Neural progenitor cell (in vitro differentiated cells): ENCODE data around the gene HES2. TPM values are rescaled to one million over a fixed set of nuclear protein-coding genes. Genes with fewer than 3 reads are reported as not detected.
A peak's percentile ranks its signal among the peaks of the same experiment; 100 is the strongest.

Experiments used
- DNase-seq: peaks from one replicate; pipeline ENCODE4 v3.0.0-alpha.2; 2016; ENCODE audit warnings: low spot score
- H2AFZ ChIP-seq: fragments of 200-600 bp; sonication (generic); replicated peaks from 2 replicates; pipeline ENCODE4 v1.6.1; 2016; ENCODE audit warnings: antibody characterized with exemption
- H3F3A ChIP-seq: fragments of 200-600 bp; sonication (generic); 2 replicates; pipeline ENCODE4 v1.6.1; 2016; ENCODE audit warnings: antibody characterized with exemption, low read depth
- H3K27ac ChIP-seq: fragments of 200-600 bp; sonication (generic); 2 replicates; pipeline ENCODE4 v1.5.1; 2016; ENCODE audit warnings: mild to moderate bottlenecking
- H3K27me3 ChIP-seq: fragments of 200-600 bp; sonication (generic); 2 replicates; pipeline ENCODE4 v1.6.1; 2016; ENCODE audit warnings: mild to moderate bottlenecking, moderate library complexity
- H3K36me3 ChIP-seq: fragments of 200-600 bp; sonication (generic); 2 replicates; pipeline ENCODE4 v1.5.1; 2016
- H3K4me1 ChIP-seq: fragments of 200-600 bp; sonication (generic); 2 replicates; pipeline ENCODE4 v1.6.1; 2016; ENCODE audit warnings: mixed run types
- H3K4me2 ChIP-seq: fragments of 200-600 bp; sonication (generic); 2 replicates; pipeline ENCODE4 v1.6.1; 2016
- H3K4me3 ChIP-seq: fragments of 200-600 bp; sonication (generic); 2 replicates; pipeline ENCODE4 v1.5.1; 2016
- H3K79me2 ChIP-seq: fragments of 200-600 bp; sonication (generic); 2 replicates; pipeline ENCODE4 v1.6.1; 2016; ENCODE audit warnings: low read depth
- H3K9ac ChIP-seq: fragments of 200-600 bp; sonication (generic); 2 replicates; pipeline ENCODE4 v1.6.1; 2016
- H3K9me3 ChIP-seq: fragments of 200-600 bp; sonication (generic); 2 replicates; pipeline ENCODE4 v1.5.1; 2016; ENCODE audit warnings: low read depth
- H4K20me1 ChIP-seq: fragments of 200-600 bp; sonication (generic); 2 replicates; pipeline ENCODE4 v1.6.1; 2016; ENCODE audit warnings: low read depth
- H3K27ac Mint-ChIP-seq: 3 replicates; pipeline ENCODE4 v1.8.0; 2021; ENCODE audit warnings: mixed read lengths
- H3K27me3 Mint-ChIP-seq: 2 replicates; pipeline ENCODE4 v1.8.0; 2022; ENCODE audit warnings: low read depth, mild to moderate bottlenecking, inconsistent platforms, moderate library complexity, mixed read lengths; ENCODE audit not compliant: insufficient read depth
- H3K36me3 Mint-ChIP-seq: 3 replicates; pipeline ENCODE4 v1.8.0; 2021; ENCODE audit warnings: mixed read lengths
- H3K4me1 Mint-ChIP-seq: 3 replicates; pipeline ENCODE4 v1.8.0; 2021; ENCODE audit warnings: mixed read lengths
- H3K4me3 Mint-ChIP-seq: 3 replicates; pipeline ENCODE4 v1.8.0; 2021; ENCODE audit warnings: mild to moderate bottlenecking, moderate library complexity, mixed read lengths
- H3K9me3 Mint-ChIP-seq: 3 replicates; pipeline ENCODE4 v1.8.0; 2020; ENCODE audit warnings: mixed read lengths
- EZH2 ChIP-seq: fragments of 200-600 bp; sonication (generic); IDR thresholded peaks from 2 replicates; pipeline ENCODE4 v1.6.1; 2017; ENCODE audit warnings: antibody characterized with exemption, mild to moderate bottlenecking, moderate library complexity
- EZH2phosphoT487 ChIP-seq: fragments of 200-600 bp; sonication (generic); IDR thresholded peaks from 2 replicates; pipeline ENCODE4 v1.6.1; 2017; ENCODE audit warnings: antibody characterized with exemption
- total RNA-seq: library from RNA; depleted of rRNA; stranded (reverse); fragments of >200 nt; gene quantifications from 2 replicates; pipeline ENCODE4 v1.2.3, GENCODE V29; 2015; ENCODE audit warnings: low replicate concordance
- TF ChIP-seq, protein P1 (sequence below): fragments of 200-600 bp; sonication (generic); IDR thresholded peaks from 2 replicates; pipeline ENCODE4 v1.5.1; 2017; ENCODE audit warnings: antibody characterized with exemption, mild to moderate bottlenecking

Gene HES2
- total RNA-seq, 1 donor from 2014 or later = 0.04 TPM

- Histone ChIP-seq H3K4me1 (no peaks in the 10 kb centered on the region), H3K4me3 (no peak overlapping the region), H3F3A (peaks cover 6% of the 10 kb centered on the region), H3K9ac (no peak overlapping the region), H3K36me3 (no peaks in the 10 kb centered on the region), H3K79me2 (no peaks in the 10 kb centered on the region), H3K27ac (no peak overlapping the region), H3K27me3 (peaks cover 25% of the 10 kb centered on the region), H4K20me1 (no peaks in the 10 kb centered on the region), H2AFZ (no peak overlapping the region), H3K4me2 (no peak overlapping the region), H3K9me3 (no peaks in the 10 kb centered on the region)
- H3K27me3 Mint-ChIP-seq = peaks cover 15% of the 10 kb centered on the region
- H3K36me3 Mint-ChIP-seq = no peaks in the 10 kb centered on the region
- no peak overlapping the region for H3K27ac Mint-ChIP-seq
- no peaks in the 10 kb centered on the region for H3K9me3 Mint-ChIP-seq
- no peak for TF ChIP-seq EZH2
- TF ChIP-seq EZH2phosphoT487 = no peak
- TF ChIP-seq, protein P1, sequence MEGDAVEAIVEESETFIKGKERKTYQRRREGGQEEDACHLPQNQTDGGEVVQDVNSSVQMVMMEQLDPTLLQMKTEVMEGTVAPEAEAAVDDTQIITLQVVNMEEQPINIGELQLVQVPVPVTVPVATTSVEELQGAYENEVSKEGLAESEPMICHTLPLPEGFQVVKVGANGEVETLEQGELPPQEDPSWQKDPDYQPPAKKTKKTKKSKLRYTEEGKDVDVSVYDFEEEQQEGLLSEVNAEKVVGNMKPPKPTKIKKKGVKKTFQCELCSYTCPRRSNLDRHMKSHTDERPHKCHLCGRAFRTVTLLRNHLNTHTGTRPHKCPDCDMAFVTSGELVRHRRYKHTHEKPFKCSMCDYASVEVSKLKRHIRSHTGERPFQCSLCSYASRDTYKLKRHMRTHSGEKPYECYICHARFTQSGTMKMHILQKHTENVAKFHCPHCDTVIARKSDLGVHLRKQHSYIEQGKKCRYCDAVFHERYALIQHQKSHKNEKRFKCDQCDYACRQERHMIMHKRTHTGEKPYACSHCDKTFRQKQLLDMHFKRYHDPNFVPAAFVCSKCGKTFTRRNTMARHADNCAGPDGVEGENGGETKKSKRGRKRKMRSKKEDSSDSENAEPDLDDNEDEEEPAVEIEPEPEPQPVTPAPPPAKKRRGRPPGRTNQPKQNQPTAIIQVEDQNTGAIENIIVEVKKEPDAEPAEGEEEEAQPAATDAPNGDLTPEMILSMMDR = no peak
- no peak for DNase-seq
- no peak overlapping the region for H3K4me3 Mint-ChIP-seq
- peaks cover 5% of the 10 kb centered on the region for H3K4me1 Mint-ChIP-seq
Observed at GRCh38 chr1:6401673-6402072, 18.0 kb downstream of the HES2 start.

DNA sequence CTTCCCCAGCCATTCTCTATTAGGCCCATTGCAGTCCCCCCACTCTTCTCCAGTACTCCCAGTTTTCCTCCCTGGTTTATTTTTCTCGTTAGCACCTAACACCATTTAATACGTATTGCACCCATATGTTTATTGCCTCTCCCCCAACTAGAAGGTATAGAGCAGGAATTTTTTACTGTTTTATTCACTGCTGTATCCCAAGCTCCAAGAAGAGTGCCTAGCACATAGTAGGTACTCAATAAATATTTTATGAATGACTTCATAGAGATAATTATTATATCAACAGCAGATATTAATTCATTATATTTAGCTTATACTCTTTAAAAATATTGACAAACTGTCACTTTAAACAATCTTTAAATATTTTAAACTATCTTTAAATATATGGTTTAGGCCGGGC, 20.4 kb downstream of the HES2 start:
- DNase-seq = no peak
- Mint-ChIP-seq H3K4me3 (no peak overlapping the region), H3K4me1 (peaks cover 11% of the 10 kb centered on the region), H3K9me3 (no peaks in the 10 kb centered on the region), H3K27me3 (peaks cover 13% of the 10 kb centered on the region), H3K36me3 (no peaks in the 10 kb centered on the region), H3K27ac (no peak overlapping the region)
- TF ChIP-seq EZH2phosphoT487 (no peak), EZH2 (no peak)
- TF ChIP-seq, protein P1 = no peak
- H4K20me1 ChIP-seq = no peaks in the 10 kb centered on the region
- H3K27ac ChIP-seq = no peak overlapping the region
- no peak overlapping the region for H3K4me3 ChIP-seq
- H2AFZ ChIP-seq = no peak overlapping the region
- H3K4me1 ChIP-seq = no peaks in the 10 kb centered on the region
- peaks cover 6% of the 10 kb centered on the region for H3F3A ChIP-seq
- H3K27me3 ChIP-seq = peaks cover 11% of the 10 kb centered on the region
- no peaks in the 10 kb centered on the region for H3K36me3 ChIP-seq
- no peaks in the 10 kb centered on the region for H3K79me2 ChIP-seq
- H3K9me3 ChIP-seq = no peaks in the 10 kb centered on the region
- H3K9ac ChIP-seq = no peak overlapping the region
- H3K4me2 ChIP-seq = no peak overlapping the region

DNA sequence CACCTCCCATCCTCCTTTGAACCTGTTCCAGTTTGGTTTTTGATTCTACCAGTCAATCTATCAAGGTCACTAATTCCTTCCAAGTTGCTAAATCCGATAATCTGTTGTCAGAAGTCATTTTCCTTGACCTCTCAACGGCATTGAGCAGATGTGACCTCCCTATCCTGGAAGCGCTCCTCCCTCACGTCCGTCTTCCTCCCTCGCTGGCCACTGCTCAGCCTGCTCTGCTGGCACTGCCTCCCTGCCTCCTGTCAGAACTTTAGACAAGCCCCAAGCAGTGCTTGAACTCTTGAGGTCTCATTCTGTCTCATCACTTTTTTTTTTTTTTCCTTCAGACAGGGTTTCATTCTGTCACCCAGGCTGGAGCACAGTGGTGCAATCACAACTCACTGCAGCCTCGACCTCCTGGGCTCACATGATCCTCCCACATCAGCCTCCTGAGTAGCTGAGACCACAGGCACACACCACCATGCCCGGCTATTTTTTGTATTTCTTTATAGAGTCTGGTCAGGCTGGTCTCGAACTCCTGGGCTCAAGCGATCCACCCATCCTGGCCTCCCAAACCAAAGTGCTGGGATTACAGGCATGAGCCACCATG, 21.8 kb downstream of the HES2 start:
- Mint-ChIP-seq H3K27ac (peak overlapping the region; percentile 9), H3K36me3 (no peaks in the 10 kb centered on the region), H3K9me3 (no peaks in the 10 kb centered on the region), H3K4me3 (peak overlapping the region; percentile 21), H3K4me1 (peaks cover 17% of the 10 kb centered on the region), H3K27me3 (peaks cover 15% of the 10 kb centered on the region)
- no peaks in the 10 kb centered on the region for H3K36me3 ChIP-seq
- H3K4me3 ChIP-seq = no peak overlapping the region
- no peak overlapping the region for H3K27ac ChIP-seq
- H4K20me1 ChIP-seq = no peaks in the 10 kb centered on the region
- H3K9me3 ChIP-seq = no peaks in the 10 kb centered on the region
- no peak for DNase-seq
- no peak overlapping the region for H3K4me2 ChIP-seq
- H3K79me2 ChIP-seq = no peaks in the 10 kb centered on the region
- H3F3A ChIP-seq = peaks cover 16% of the 10 kb centered on the region
- H3K27me3 ChIP-seq = peaks cover 5% of the 10 kb centered on the region
- no peaks in the 10 kb centered on the region for H3K4me1 ChIP-seq
- TF ChIP-seq EZH2 (no peak), EZH2phosphoT487 (no peak)
- TF ChIP-seq, protein P1 = no peak
- no peak overlapping the region for H3K9ac ChIP-seq
- no peak overlapping the region for H2AFZ ChIP-seq
